HS-5 (cell line): ENCODE results near the gene ASB11.

Source experiments
- DNase-seq: peaks from one replicate; pipeline ENCODE4 v3.0.0-alpha.2; 2012; ENCODE audit warnings: low read depth

The ASB11 gene

DNA sequence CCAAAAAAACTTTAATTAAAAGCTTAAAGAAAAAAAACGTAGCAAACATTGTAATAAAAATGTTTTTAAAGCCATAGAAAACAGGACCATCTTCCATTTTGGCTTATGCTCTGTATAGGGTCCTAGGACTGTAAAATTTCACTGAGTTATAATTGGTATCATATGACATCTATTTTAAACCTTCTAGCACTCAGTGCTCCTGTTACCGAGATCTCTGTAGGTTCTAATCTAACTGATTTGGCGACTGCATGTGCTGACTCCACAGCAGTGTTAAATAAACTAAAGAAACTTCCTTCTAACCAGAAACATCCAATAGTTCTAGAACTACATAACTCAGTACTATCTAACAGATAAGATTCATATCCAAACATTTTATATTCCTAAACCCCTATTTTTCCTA, at the start of gene ASB11:
ASB11 (minus strand) TSS at position 132 of the 400 bp plus-strand sequence; CDS start at position 97, 35 bp downstream.
- no peak for DNase-seq

GRCh38 chrX:15359701-15360100, 44.3 kb upstream of the ASB11 start:
- no peak for DNase-seq

- no peak for DNase-seq
Measured at GRCh38 chrX:15358533-15358932, 43.1 kb upstream of the ASB11 start.

DNA sequence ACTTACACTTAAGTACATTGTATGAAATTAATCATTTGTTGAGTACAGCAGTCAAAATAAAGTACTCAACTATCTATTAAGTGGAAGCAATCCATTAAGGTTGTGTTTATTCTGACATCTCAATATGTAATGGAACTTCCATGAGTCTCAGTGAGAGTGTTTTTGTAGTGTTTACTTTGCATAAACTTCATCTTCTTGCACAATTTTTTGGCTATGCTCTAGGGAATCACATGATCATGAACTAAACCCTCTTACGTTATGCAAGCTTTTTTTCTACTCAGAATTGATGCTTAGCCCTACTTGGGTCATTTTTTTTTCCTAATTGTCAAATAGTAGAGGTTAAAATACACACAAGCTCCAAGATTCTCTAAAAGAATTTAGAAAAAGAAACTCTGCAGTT, 41.0 kb upstream of the ASB11 start:
- DNase-seq, result no peak

DNA sequence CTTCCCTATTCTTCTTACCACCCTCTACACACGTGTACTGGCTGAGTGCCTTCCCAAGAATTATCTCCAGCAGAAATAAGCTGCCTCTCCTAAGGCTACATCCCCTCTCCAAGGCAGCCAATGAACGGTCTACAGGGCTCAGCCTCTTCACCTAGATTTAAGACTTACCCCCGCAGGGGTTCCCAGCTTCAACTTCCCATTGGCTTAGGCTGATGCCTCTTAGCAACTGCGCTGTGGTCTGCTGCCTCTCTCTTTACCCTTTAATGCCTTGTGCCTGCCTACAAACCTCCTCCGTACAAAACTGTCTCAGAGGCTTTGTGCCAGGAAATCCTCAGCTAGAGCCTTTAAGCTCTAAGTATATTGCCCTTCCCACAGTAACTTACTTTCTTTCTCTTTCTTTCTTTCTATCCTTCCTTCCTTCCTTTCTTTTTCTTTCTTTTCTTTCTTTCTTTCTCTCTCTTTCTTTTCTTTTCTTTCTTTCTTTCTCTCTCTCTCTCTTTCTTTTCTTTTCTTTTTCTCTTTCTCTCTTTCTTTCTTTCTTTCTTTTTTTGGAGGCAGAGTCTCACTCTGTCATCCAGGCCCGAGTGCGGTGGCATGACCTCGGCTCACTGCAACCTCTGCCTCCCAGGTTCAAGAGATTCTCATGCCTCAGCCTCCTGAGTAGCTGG, 35.0 kb upstream of the ASB11 start:
- DNase-seq, result no peak

DNA sequence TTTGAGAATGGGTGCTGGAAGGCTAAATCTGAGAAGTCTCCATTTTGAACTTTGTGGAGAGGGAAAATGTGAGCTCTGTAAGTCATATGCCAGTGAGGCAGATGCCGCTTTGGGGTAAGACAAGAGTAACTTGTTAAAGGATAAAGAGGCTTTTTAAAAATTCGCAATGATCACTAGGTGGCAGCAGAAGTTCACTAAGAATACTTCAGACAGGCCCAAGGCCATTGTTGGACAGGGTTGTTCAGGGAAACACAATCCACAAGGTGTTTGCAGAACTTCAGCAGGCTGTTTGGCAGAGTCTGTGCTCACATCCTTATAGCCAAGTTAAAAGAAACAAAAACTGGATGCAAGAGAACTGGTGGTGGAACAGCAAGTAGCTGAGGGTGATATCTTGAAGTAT, 33.6 kb upstream of the ASB11 start:
- DNase-seq, result no peak

DNA sequence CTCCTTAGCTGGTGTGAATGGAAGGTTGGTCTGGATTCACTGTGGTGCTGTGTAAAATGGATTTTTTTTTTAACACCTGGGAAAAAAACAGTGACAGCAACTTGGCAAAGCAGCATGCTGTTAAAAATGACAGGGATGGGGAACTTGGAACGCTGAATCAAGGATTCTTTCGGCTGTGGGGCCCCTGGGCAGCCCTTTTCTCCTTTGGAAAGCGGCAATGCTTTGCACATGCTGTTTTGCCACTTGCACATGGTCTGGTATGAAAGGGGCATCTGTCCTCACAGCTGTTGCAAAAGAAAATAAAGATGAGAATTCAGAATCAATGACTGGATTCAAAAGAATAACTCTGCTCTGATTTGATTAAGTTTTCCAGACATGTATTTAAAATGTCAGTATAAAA, 30.5 kb upstream of the ASB11 start:
- DNase-seq, result no peak

- DNase-seq, result no peak
Measured at GRCh38 chrX:15344106-15344505, 28.7 kb upstream of the ASB11 start.

- no peak for DNase-seq
Measured at GRCh38 chrX:15343075-15343476, 27.6 kb upstream of the ASB11 start.

DNA sequence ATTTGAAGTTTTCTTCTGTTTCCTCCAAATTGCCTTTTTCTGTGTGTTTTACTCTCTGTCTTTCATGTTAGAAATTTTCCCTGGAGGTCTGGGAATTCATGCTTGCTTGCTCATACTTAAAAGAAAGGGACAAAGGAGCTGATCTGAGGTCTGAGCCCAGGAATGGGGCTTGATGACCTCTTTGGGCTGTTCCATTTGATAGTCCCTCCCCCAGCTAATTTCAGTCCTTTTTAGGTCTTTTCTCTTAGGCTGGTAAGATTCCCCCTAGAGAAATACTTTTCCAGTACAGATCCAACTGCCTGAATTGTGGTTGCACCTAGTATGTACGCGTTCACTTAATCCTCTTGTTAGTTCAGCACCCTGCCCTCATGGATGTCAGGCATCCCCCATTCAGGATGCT, 25.4 kb upstream of the ASB11 start:
- no peak for DNase-seq

- peak; percentile 46 for DNase-seq
Measured at GRCh38 chrX:15336023-15336413, 20.6 kb upstream of the ASB11 start.

DNA sequence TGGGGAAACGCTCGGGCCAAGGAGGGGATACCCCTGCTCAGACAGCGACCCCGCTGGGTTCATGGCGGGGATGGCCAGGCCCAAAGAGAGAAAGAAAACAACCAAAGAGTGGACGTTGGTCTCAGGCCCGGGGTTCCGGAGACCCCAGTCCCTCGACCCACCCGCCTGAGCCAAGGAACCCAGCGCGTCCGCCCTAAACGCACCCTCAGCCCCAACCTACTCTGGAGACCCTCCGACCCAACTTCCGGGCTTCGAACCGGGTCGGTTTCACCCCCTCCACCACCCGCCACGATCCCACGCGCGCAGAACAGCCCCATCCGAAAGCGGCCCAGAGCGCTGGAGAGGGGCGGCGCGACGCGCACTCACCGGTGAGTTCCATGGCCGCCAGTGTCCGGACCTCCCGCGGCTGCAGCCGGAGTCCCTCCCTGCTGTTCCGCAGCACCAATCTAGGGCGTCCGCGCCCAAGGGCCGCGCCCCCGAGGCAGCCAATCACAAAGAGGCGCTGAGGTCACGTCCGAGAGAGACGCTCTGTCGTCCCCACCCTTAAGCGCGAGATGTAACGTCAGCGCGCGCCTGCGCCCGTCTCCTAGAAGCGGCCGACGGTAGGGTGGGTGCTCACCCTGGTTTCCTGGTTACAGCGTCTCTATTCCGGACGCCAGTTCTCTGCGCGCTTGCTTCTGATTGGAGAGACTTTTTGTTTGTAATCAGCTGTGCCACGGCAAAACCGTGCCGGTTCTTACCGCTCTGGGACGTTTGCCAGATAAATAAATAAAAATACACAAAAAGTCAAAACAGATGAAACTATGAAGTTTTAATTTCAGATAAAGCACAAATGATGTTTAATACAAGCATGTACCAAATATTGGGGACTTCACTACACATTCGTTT, 19.9 kb upstream of the ASB11 start, which contains the start of gene PIGA:
PIGA (minus strand) TSS at position 389 of the 888 bp plus-strand sequence. CDS start 3,593 bp downstream, outside the sequence.
- peak; percentile 78 for DNase-seq

DNA sequence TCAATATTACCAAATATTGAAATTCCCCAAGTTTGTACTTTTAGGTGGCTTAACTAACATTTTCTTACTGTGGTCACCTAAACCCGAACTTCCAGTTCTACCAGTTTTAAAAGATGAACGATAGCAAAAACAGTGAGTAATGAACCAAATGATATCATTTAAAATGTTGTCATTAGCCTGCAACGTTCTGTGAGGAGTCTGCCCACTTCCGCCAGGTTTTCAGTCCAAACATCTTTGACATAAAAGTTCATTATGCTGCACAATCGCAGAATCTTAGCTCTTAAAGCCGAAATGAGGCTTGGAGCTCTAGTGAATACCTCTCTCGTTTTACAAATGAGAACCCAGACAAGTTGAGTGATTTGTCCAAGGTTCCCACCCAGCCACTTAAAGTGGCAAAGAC, 19.1 kb upstream of the ASB11 start:
- DNase-seq, result no peak

GRCh38 chrX:15328821-15329220, 13.4 kb upstream of the ASB11 start:
- no peak for DNase-seq

GRCh38 chrX:15328131-15328530, 12.7 kb upstream of the ASB11 start:
- no peak for DNase-seq

DNA sequence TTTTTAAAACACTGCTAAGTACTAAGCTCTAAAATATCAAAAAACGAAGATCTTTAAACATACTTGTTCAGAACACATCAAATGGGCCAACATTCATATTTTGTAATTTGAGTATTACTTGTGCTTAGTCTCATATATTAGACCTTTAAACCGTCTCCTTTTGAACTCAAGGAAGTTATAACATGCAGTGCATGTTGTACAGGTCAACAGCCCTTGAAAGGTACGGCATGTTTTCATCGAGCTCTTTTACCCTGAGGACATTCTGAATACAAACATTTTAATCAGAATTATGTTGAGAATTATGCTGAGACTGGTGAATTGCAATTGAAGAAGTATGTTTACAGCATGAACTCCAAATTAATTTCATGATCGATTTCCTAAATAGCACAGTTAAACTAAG, 7.0 kb upstream of the ASB11 start:
- no peak for DNase-seq

DNA sequence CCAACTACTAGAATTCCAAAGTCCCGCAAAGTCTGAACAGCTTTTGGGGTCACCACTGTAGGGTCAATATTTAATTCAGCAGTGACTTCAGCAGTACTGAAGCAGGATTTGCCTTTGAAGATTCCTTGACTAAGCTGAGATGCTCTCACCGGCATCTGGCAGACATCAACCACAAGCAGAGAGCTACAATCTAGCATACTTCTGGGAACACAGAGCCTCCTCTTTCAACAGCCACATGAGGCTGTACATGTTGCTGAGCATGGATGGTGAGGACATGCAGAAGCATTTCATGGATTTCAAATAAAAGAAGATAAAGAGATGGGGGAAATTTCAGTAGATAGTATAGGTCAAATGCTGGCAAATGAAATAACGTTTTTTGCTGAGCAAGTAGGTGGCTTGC, 6.6 kb upstream of the ASB11 start:
- no peak for DNase-seq

DNA sequence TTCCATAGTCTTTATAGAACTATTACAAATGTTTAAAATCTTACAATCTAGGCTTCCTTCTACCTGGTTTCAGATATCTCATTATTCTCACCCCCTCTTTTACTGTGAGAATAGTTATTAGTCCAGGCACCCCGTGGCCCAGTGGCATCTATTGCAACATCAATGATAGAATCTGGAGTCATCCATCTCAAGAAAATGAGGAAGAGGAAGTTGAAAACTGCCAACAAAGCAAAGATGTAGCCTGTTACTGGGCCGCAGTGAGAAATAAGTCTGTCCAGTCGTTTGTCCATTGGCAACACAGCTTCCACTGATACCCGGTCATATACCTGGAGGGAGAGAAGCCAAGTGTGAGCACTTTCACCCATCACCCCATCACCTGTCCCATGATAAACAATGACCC, 6.0 kb upstream of the ASB11 start:
- DNase-seq, result no peak

- DNase-seq, result no peak
Measured at GRCh38 chrX:15320297-15320696, 4.9 kb upstream of the ASB11 start.

- no peak for DNase-seq
Measured at GRCh38 chrX:15319075-15319474, 3.6 kb upstream of the ASB11 start.

DNA sequence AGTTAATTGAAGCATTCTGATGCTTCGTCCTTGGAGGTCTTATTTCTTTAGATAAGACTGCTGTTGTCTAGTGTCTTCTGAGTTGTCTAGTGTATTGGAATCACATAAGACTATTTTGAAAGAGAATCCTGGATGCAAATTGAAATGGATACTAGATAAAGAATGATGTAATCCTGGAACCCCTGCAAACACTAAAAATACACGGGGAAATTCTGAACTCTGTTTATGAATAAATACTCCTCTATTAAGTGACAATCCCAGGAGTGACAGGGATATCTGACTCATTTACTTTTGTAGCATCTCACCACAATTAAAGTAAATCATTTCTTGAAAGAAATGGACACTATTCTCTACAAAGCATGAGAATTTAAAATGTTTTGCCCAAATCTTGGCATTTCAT, 968 bp downstream of the ASB11 start:
- no peak for DNase-seq

- no peak for DNase-seq
Measured at GRCh38 chrX:15311119-15311518, 4.3 kb downstream of the ASB11 start.

DNA sequence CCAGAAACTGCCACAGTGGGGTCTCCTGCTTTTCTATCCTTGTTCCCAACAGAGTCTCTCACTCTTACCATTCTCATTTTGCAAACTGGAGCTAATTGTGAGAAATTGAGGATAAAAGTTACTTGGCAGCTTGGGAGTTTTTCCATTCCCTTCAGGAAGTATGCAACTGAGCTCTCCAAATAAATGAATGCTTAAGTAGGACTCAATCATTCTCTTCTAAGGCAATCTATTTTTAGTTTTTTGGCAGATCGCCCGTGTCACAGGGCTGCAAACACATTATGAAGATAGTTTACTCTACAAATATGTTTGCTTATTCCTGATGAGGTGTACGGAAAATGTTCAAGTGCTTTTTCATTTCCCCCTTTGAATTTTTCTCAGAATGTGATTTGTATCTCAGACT, 5.3 kb downstream of the ASB11 start:
- no peak for DNase-seq
